GM19023 (cell line): ENCODE results near the gene S1PR5.
"Not testable (repeated sequence)": the region's sequence is repeated elsewhere in the genome, so short reads cannot be mapped to it uniquely, and the experiment has no call there.

Source experiments
- ATAC-seq: cut with Tn5 transposase; IDR thresholded peaks from one replicate; pipeline ENCODE4 v1.9.1; 2021; ENCODE audit warnings: mild to moderate bottlenecking, moderate library complexity; ENCODE audit not compliant: unreplicated experiment

S1PR5 gene

GRCh38 chr19:10517361-10517759 is at the start of gene S1PR5:
TSS of gene S1PR5 (minus strand) at chr19:10517447. CDS start at chr19:10515011, 2,436 bp downstream.
- ATAC-seq, result no peak

DNA sequence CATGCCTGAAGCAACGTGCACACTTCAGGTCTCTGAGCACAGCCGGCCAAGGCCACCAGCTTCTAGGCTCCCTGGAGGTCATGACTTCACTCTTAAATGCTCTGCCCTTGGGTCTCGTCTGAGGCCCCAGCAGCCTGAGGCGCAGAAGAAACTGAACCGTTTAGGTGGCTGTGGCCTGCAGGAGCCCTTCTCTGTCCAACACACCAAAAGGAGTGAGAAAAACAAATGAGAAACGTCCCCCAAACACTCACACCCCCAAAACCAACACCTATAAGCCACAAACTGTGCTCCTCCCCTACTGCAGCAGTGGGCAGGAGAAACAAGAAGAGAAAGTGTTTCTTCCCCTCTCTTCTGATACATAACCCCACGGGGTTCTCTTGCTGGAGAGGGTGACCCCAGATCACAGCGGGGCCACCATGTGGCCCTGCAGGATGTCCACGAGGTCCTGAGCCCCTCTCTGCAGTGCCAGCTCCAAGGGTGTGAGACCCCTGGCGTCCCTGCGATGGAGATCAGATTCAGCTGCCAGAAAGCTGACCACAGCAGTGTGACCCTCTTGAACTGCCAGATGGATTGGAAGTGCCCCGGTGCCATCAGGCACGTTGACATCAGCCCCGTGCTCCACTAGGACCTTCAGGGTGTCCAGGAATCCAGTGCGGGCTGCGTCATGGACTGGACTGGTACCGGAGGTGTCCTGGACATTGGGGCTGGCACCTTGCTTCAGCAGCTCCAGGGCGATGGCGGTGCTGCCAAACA is 49.6 kb upstream of the S1PR5 start:
- no peak for ATAC-seq

DNA sequence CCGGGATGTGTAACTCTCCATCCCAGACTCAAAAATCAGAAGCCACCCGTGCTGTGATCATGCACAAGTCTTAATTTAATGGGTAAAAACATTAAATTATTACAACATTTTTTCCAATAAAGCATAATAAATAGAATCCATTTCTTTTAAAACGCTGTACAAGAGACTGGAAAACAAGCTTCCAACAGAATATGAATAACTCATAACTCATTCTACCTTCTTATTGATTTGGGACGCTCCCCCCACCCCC is 49.1 kb upstream of the S1PR5 start:
- ATAC-seq, result no peak

DNA sequence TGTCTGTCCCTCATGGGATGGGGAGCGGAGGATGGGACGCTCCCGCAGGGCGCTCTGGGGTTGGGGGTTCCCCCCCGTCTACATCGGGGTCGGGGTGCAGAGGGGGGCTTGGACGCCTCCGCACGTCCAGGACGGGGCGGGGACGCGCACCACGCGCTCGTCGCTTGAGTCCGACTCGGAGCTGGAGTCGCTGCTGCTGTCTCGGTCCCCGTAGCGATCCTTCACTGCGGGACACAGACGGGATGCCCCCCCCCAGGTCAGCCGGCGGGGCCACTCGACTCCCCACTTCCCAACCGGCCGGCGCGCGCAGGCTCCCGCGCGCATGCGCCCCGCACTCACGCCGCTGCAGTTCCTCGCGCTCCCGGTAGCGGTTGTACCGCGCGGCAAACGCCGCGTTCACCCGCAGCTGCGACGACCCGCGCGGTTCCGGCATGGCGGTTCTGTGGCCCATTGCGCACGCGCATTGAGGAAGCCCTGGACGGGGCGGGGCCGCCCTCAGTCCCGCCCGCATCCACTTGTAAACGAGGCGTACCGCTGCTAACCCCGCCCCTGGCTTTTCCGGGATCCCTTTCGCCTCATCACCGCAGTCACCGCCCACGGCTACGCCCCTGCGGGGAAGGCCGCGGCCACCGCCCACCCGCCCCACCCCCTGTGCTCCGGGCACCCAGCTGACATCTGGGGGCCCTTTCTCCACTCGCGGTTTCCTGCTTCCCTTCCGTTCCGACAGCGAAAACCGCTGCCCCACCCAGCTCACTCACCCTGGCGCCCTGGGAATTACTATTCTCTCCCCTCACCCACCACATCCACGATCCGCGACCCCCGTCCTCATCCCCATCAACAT is 48.5 kb upstream of the S1PR5 start, which contains the start of gene KRI1:
TSS of gene KRI1 (minus strand) at position 444 of the 841 bp plus-strand sequence. CDS start at position 433, 11 bp downstream.
- ATAC-seq, result peak; percentile 55

DNA sequence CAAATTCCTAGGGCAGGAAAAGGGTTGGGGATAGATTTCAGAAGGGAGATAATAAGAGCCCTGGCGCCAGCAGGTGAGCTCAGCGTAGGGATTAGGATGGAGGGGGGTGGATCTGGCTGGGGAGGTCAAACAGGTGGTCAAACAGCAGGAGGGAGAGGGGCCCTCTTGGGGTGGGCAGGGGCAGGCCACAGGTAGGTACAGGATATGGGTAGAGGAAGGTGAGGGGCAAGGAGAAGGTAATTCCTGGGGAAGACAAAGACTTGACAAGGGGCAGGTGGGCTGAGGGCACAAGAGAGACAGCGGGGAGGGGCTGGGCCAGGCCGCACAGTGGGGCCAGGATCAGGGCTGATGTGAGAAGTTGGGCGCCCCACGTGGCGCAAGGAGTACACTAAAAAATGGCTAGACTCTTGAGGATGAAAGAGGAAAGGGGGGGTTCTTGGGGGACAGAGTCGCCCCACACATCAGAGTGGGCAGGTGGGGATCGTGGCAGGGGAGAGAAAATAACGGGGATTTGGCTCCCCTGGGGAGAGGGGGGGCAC is 47.9 kb upstream of the S1PR5 start:
- ATAC-seq, result no peak

DNA sequence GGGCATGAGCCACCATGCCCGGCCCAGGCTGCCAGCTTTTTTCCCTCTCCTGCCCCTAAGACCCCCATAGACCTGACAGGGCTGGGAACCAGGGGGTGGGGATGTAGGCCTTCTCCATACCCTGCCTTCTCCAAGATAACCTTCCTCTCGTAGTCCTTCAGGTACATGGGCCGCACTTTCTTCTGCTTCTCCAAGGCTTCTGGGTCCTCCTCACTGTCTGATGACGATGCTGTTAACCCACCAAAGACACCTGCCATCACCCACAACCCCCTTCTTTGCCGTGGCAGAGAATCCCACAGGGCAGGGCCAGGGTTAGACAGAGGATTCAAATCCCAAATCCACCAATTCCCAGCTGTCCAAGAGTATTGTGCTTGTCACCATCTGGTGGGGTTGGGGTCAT is 45.4 kb upstream of the S1PR5 start:
- ATAC-seq, result no peak

GRCh38 chr19:10560154-10560553 is 42.9 kb upstream of the S1PR5 start:
- no peak for ATAC-seq

- ATAC-seq, result no peak
These were observed 40.5 kb upstream of the S1PR5 start for GRCh38 chr19:10557603-10558197.

DNA sequence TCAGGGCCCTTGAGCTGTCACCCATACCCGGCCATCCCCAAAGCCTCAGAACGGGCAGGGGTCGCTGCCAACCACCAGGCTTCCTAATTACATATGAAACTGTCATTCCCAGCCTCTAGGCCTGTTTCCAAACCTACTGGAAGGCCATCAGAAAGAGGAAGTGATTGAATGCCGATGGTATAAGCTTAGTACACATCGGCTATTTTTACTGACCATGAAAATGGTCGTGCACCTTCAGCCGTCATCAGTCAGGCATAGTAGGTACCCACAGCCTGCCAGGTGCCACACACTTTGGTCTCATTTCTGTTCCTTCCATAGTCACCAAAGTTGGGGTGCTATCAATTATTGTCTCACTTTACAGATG is 38.3 kb upstream of the S1PR5 start:
- no peak for ATAC-seq

GRCh38 chr19:10554760-10555609 is 37.7 kb upstream of the S1PR5 start:
- ATAC-seq, result no peak

- peak; percentile 47 for ATAC-seq
These were observed 36.7 kb upstream of the S1PR5 start for GRCh38 chr19:10553943-10554381.

DNA sequence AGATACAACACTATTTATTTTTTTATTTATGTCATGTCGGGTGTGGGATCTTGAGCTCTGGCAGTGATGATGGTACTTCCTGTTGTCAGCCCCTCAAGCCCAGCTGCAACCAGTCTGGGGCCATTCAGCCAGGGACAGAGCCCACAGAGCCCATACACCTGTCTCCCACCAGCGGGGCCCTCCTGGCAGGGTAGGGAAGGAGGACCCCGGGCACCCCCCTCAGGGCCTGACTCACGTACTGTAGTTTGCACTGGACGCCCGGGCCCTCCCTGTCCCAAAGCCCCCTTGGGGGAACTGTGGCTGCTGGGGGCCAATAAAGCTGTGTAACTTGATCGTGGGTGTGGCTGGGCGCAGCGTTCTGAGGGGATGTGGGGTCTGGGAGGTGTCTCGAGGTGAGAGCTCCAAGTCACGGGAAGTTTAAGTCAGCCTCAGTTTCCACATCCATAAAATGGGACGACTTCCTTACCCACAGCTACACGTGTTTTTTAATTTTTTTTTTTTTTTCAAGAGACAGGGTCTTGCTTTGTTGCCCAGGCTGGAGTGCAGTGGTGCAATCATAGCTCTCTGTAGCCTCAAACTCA is 35.9 kb upstream of the S1PR5 start:
- ATAC-seq, result no peak

DNA sequence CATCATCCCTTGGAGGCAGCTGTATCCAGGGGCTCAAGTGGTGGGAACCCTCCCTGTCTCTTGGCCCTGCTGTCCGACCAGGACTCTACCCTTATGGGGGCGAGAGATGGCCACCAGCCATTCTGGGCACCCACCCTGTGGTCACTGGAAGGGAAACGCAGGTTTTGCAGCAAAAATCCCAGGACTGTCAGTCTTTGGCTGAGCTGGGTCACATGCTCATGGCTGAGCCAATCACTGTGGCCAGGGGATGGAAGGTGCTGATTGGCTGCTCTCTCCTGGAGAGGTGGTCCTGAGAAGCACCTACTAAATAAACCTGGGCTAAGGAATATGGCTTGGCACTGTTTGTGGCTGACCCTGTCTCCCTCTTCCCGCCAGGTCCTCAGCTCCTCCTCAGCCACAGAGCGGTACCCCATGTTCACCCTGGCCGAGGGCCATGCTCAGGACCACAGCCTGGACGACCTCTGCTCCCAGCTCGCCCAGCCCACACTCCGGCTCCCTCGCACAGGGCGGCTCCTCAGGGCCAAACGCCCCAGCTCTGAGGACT is 35.3 kb upstream of the S1PR5 start:
- ATAC-seq, result no peak

DNA sequence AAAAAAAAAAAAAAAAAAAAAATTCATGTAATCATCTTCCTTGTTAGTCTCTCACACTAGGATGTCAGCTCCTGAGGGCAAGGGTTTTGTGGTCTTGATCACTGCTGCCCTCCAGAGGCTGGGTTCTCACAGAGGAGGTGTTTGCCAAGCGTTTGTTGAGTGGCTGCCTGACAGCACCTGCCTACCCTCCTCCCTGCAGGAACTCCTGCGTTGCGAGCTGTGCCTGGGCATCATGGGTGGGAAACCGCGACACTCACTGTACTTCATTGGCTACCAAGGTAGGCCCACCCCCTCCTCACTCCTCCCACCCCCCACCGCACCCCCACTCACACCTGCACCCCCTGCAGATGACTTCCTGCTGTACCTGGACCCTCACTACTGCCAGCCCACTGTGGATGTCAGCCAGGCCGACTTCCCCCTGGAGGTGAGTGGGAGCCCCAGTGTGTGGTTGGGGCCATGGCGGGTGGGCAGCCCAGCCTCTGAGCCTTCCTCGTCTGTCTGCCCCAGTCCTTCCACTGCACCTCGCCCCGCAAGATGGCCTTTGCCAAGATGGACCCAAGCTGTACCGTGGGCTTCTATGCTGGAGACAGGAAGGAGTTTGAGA is 34.6 kb upstream of the S1PR5 start:
- no peak for ATAC-seq

GRCh38 chr19:10551006-10551405 is 33.8 kb upstream of the S1PR5 start:
- ATAC-seq, result not testable (repeated sequence)

- ATAC-seq, result no peak
These were observed 33.1 kb upstream of the S1PR5 start for GRCh38 chr19:10550336-10550735.

GRCh38 chr19:10549733-10550132 is 32.5 kb upstream of the S1PR5 start:
- no peak for ATAC-seq

GRCh38 chr19:10548746-10549276 is 31.6 kb upstream of the S1PR5 start:
- ATAC-seq, result no peak

GRCh38 chr19:10546817-10547216 is 29.6 kb upstream of the S1PR5 start:
- ATAC-seq, result no peak
